Prostate gland (tissue), 2 donors: ENCODE data around the gene NBEA.

ENCODE experiments used
- POLR2A ChIP-seq: fragments of 450-650 bp; IDR thresholded peaks from one replicate; pipeline ENCODE4 v1.6.1; 2016; ENCODE audit warnings: antibody characterized with exemption, mild to moderate bottlenecking
- POLR2AphosphoS5 ChIP-seq: sonication (generic); formaldehyde crosslinking; IDR thresholded peaks from one replicate; pipeline ENCODE4 v1.6.1; 2017; ENCODE audit warnings: antibody characterized with exemption
- TF ChIP-seq, protein P1 (sequence below), 4 experiments: fragments of 200-600 bp in 2 of 4; fragments of 450-650 bp in 2 of 4; sonication (generic) in 2 of 4; IDR thresholded peaks; 1 replicate in 3 of 4; 2 replicates in 1 of 4; pipeline ENCODE4 v1.5.1; 2016 to 2019; ENCODE audit warnings: antibody characterized with exemption in 4 of 4, mild to moderate bottlenecking in 2 of 4, moderate library complexity in 2 of 4

DNA sequence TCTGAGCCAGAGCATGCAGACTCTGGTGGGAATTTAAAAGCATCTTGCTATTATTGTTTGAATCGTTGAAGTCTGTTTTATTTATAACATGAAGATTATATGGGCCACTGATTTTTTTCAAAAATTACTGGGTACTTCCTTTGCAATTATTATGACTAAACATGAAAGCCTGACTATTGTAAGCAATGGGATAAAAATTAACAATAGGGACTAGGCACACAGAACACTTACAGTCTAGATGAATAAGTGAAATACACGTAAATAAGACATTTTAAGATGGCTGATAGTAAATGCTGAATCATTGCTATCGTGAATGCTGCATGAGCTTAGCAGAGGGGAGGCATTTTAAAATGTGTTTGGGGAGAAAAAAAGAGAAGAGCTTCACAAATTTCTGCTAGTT is 615.4 kb downstream of the NBEA start:
- TF ChIP-seq, protein P1, sequence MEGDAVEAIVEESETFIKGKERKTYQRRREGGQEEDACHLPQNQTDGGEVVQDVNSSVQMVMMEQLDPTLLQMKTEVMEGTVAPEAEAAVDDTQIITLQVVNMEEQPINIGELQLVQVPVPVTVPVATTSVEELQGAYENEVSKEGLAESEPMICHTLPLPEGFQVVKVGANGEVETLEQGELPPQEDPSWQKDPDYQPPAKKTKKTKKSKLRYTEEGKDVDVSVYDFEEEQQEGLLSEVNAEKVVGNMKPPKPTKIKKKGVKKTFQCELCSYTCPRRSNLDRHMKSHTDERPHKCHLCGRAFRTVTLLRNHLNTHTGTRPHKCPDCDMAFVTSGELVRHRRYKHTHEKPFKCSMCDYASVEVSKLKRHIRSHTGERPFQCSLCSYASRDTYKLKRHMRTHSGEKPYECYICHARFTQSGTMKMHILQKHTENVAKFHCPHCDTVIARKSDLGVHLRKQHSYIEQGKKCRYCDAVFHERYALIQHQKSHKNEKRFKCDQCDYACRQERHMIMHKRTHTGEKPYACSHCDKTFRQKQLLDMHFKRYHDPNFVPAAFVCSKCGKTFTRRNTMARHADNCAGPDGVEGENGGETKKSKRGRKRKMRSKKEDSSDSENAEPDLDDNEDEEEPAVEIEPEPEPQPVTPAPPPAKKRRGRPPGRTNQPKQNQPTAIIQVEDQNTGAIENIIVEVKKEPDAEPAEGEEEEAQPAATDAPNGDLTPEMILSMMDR (IDR thresholded peaks at IDR 0.05) = no peak
- TF ChIP-seq POLR2A (no peak), POLR2AphosphoS5 (no peak)
